LNCAP (cell line): ENCODE results near the gene RUNX2.

Source experiments
- CTCF ChIP-seq: fragments of 450-650 bp; IDR thresholded peaks from 2 replicates; pipeline ENCODE4 v1.5.1; 2017; ENCODE audit warnings: mild to moderate bottlenecking

The RUNX2 gene

GRCh38 chr6:45616209-45616608 lies 288.1 kb downstream of the RUNX2 start:
- TF ChIP-seq CTCF = no peak

GRCh38 chr6:45617441-45617840 lies 289.3 kb downstream of the RUNX2 start:
- TF ChIP-seq CTCF = no peak

- no peak for TF ChIP-seq CTCF
Observed at GRCh38 chr6:45618259-45618658, 290.1 kb downstream of the RUNX2 start.

GRCh38 chr6:45619211-45619760 lies 291.2 kb downstream of the RUNX2 start:
- no peak for TF ChIP-seq CTCF

- TF ChIP-seq CTCF = no peak
Observed at GRCh38 chr6:45619994-45620471, 291.9 kb downstream of the RUNX2 start.

GRCh38 chr6:45624228-45624627 lies 296.1 kb downstream of the RUNX2 start:
- no peak for TF ChIP-seq CTCF

- TF ChIP-seq CTCF = no peak
Observed at GRCh38 chr6:45625191-45625664, 297.1 kb downstream of the RUNX2 start.
